Fibroblast of skin of right biceps (primary cell): Measurements from ENCODE around the gene ROR1.

Experiments
- DNase-seq: peaks from one replicate; pipeline ENCODE4 v3.0.0-alpha.2; 2013

The ROR1 gene

GRCh38 chr1:64161357-64161941 is 387.6 kb downstream of the ROR1 start:
- DNase-seq, result peak; percentile 67

- DNase-seq, result no peak
These were observed 388.3 kb downstream of the ROR1 start for GRCh38 chr1:64162151-64162550.

- DNase-seq, result no peak
These were observed 389.0 kb downstream of the ROR1 start for GRCh38 chr1:64162804-64163203.

GRCh38 chr1:64163431-64163830 is 389.6 kb downstream of the ROR1 start:
- DNase-seq, result no peak

DNA sequence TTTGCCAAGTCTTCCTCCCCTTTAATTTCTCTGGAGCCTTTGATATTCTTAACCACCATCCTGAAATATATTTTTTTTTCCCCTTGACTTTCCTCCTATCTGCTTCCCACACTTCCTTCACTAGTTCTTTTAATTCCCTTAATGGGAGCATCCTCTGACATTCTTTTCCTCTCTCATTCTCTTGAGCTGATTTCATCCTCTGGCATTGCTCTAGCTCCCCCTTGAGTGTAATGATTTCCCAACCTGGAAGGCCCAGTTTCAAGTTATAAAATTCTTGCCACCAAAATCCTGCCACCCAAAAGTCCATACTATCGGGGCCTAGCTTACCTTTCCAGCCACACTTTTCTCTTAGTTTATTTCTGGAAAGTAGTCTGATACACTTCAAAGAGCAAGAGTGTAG is 390.2 kb downstream of the ROR1 start:
- peak; percentile 58 for DNase-seq

DNA sequence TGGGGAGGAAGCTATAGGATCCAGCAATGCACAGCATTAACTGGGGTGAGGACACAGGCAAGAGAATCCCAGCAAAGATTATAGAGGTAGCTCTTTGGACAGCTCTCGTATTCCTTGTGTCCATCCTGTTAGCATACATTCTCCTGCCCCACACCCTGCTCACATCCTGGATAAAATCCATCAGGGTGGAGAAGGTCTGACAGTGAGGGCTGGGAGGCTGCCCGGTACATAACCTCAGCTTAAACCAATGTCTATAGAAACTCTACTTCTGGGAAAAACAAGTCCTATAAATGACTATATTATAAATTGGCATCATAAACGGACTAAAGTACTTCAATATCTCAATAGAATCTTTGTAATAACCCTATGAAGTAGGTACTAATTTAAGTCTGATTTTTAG is 392.8 kb downstream of the ROR1 start:
- DNase-seq, result no peak

GRCh38 chr1:64167176-64167575 is 393.4 kb downstream of the ROR1 start:
- DNase-seq, result peak; percentile 41

DNA sequence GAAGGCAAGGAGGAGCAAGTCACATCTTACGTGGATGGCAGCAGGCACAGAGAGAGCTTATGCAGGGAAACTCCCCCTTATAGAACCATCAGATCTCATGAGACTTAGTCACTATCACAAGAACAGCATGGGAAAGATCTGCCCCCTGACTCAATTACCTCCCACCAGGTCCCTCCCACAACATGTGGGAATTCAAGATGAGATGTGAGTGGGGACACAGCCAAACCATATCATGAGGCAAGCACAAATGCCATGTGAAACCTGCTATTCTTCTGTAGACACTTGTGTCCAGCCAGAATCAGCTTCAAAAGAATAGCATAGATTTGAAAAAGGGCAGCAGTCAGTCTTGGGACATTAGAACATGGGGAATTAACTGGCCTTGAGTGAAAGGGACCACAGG is 397.4 kb downstream of the ROR1 start:
- DNase-seq, result peak; percentile 26

GRCh38 chr1:64171797-64172281 is 398.0 kb downstream of the ROR1 start:
- peak; percentile 77 for DNase-seq

DNA sequence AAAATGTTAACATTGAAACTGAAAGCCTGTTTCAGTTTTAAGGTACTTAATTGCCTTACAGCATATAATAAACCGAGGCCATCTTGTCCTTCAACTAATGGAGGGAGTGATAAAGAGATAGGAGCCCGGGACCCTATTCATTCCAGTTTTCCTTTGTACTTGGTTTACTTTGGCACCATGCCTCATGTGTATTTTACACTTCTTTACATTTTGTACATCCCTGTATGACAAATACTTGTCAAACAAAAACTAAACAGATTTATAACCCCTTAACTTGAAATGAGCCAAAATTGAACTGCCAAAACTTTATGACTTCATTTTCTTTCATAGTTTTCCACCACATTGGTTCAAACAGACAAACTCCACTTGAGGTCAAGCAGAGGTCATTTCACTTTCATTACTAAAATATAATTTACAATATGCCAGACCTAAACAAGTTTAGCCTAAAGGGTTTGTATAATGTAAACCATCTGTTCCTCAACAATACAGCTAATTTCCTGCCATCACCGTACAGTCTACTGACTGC is 398.7 kb downstream of the ROR1 start:
- DNase-seq, result peak; percentile 76

- no peak for DNase-seq
These were observed 399.6 kb downstream of the ROR1 start for GRCh38 chr1:64173336-64173940.

- DNase-seq, result no peak
These were observed 401.8 kb downstream of the ROR1 start for GRCh38 chr1:64175639-64176038.

DNA sequence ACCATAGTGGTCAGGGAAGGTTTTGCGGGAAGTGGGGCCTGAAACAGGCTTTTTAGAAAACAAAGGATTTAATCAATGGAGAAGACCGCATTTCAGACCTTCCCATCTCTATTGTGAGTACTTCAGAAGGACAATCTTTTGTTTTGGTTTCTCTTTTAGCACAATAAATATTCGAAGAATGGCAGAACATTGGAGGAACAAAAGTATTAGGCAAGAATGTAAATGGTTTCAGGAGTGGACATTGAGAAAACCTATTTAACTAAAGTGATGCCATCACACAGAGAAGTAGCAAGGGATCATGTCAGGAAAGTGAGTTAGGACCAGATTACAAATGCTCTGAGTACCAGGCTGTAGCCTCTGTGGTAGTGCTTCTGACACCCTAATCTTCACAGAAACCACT is 402.8 kb downstream of the ROR1 start:
- DNase-seq, result no peak

GRCh38 chr1:64179588-64179987 is 405.8 kb downstream of the ROR1 start:
- DNase-seq, result no peak

DNA sequence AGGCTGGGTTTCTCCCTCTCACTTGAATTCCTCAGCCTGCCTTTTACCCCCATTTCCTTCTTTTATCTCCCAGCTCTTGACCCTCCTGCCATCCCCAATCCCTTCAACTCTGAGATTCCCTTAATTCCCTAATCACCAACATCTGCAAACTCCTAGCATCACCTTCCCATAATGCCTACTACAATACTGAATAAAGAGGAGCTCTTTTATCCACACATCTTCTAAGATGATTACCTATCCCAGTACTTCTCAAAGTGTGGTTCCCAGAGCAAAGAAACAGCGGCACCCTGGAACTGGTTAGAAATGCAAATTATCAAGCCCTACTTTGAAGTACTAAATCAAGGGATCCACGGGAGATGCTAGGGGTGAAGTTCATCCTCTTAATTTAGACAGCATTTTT is 408.4 kb downstream of the ROR1 start:
- DNase-seq, result no peak

GRCh38 chr1:64183395-64184002 is 409.7 kb downstream of the ROR1 start:
- no peak for DNase-seq

GRCh38 chr1:64184003-64184440 is 410.2 kb downstream of the ROR1 start:
- DNase-seq, result peak; percentile 74

GRCh38 chr1:64186138-64186897 is 412.5 kb downstream of the ROR1 start:
- no peak for DNase-seq

- DNase-seq, result no peak
These were observed 413.1 kb downstream of the ROR1 start for GRCh38 chr1:64186898-64187280.

DNA sequence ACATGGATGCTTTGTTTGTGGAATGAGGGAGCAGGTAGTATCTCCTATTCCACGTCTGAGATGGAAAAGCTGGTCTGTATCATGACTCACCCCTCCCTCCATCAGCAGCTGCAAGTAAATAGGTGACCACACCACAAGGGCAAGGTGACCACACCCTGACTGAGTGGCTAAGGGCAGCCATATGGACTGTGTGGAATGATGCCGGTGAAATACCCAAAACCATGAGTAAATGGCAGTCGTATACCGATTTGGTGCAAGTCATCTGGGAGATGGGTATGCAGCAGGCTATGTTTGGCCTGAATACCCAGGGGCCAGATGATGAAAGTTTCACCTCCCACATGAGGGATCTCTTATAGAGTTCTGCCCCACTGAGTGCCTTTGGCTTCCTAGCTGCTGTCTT is 413.8 kb downstream of the ROR1 start:
- no peak for DNase-seq

DNA sequence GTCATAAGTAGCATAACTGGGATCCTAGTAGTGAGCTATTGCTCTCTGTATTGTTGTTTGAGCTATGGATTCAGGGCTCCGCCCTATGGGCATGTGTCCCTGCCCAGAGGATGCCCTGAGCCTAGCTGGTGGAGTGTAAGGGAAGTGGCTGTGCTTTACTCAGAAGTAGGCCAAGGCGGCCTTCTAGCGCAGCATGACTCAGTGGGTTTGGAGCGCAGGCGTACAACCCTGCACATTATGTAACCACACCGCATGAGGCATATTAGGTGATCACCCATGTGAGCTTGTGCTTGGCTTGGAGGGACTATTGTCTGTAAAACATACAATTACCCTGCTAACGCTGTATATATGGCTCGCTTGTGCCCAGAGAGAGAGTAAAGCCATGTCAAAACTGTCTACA is 418.5 kb downstream of the ROR1 start:
- DNase-seq, result no peak

- no peak for DNase-seq
These were observed 420.6 kb downstream of the ROR1 start for GRCh38 chr1:64194168-64195080.

GRCh38 chr1:64195081-64195395 is 421.2 kb downstream of the ROR1 start:
- DNase-seq, result peak; percentile 42
